GM18499 (cell line): Measurements from ENCODE around the gene PTPN11.
"Not testable (repeated sequence)": the region's sequence is repeated elsewhere in the genome, so short reads cannot be mapped to it uniquely, and the experiment has no call there.

Experiments used
- ATAC-seq: cut with Tn5 transposase; IDR thresholded peaks from one replicate; pipeline ENCODE4 v1.9.1; 2021; ENCODE audit warnings: moderate number of reproducible peaks; ENCODE audit not compliant: insufficient read depth, unreplicated experiment

PTPN11 gene

DNA sequence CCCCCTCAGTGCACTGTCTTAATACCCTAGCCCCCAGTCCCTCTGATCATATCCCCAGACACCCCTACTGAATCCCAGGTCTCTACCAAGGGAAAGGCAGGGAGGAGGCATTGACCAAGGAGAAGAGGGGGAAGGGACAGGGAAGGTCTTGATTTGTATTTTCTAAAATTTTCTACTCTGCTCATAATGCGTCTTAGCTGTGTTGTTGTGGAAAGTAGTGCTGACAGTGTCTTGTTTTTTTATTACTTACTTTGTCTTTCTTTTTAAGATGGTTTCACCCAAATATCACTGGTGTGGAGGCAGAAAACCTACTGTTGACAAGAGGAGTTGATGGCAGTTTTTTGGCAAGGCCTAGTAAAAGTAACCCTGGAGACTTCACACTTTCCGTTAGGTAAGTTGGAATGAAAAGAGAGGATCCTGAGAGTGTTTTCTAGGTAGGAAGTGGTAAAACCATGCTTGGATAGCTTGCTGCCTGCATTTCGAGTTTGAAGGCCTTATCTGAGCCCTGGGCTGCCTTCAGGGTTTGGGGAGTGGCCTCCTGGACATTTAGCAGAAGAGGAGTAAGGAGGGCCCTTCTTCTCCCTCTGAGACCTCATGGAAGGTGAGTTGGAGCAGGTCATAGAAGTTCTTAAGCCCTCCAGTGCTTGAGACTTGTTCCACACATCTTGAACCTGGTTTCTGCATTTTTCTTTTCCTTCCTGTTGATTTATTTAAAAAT lies 27.4 kb downstream of the PTPN11 start:
- no peak for ATAC-seq

- ATAC-seq: no peak
Measured at GRCh38 chr12:112447106-112447505, 28.4 kb downstream of the PTPN11 start.

DNA sequence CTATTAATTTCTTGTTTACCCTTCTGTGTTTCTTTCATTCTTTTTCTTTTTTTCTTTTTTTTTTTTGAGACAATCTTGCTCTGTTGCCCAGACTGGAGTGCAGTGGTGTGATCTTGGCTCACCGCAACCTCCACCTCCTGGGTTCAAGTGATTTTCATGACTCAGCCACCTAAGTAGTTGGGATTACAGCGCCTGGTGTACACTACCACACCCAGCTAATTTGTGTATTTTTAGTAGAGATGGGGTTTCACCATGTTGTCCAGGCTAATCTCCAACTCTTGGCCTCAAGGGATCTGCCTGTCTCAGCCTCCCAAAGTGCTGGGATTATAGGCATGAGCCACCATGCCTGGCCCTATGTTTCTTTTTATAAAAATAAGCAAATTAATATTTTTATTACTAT lies 29.4 kb downstream of the PTPN11 start:
- ATAC-seq: not testable (repeated sequence)

DNA sequence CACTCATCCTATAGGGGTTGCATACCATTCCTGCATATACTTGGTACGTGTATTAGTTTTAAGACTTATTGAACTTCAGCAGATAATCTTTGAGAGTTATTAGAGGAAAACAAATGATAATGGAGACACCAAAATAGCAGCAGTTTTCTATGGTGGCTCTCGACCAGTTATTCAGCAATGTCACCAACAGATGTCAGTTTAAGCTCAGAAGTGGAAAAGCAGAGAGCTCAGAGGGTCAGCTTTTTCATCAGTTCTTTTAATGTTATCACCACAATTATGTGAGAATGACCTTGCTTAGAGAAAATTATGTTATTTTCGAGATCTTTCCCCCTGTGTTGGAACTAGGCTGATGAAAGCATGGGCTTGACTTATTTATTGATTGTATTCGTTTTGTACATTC lies 32.0 kb downstream of the PTPN11 start:
- ATAC-seq: no peak

- no peak for ATAC-seq
Measured at GRCh38 chr12:112456029-112456428, 37.3 kb downstream of the PTPN11 start.

DNA sequence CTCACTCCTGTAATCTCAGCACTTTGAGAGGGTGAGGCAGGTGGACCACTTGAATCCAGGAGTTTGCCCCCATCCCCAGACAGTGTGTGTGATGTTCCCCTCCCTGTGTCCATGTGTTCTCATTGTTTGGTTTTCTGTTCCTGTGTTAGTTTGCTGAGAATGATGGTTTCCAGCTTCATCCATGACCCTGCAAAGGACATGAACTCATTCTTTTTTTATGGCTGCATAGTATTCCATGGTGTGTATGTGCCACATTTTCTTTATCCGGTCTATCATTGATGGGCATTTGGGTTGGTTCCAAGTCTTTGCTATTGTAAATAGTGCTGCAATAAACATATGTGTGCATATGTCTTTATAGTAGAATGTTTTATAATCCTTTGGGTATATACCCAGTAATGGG lies 38.4 kb downstream of the PTPN11 start:
- not testable (repeated sequence) for ATAC-seq

DNA sequence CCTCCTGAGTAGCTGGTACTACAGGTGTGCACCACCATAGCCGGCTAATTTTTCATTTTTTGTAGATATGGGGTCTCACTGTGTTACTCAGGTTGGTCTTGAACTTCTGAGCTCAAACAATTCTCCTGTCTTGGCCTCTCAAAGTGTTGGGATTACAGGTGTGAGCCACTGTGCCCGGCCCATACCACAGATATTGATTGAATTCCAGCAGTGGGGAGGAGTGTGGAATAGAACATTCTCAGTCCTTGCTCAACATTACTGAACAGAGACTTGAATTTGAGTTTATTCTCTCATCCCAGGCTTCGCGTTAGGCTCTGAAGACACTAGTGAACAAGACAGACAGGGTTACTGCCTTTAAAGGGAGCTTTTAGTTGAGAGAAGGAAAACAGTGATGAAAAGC lies 39.6 kb downstream of the PTPN11 start:
- no peak for ATAC-seq

DNA sequence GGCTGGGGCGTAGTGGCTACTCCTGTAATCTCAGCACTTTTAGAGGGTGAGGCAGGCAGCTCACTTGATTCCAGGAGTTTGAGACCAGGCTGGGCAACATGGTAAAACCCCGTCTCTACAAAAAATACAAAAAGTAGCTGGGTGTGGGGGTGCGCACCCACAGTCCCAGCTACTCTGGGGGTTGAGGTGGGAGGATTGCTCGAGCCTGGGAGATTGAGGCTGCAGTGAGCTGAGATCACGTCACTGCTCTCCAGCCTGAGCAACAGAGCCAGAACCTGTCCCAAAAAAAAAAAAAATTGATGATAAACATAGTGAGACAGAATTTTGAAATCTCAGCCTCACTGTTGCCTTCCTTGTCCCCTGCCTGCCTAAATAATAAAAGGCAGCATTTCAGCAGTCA lies 40.0 kb downstream of the PTPN11 start:
- no peak for ATAC-seq

DNA sequence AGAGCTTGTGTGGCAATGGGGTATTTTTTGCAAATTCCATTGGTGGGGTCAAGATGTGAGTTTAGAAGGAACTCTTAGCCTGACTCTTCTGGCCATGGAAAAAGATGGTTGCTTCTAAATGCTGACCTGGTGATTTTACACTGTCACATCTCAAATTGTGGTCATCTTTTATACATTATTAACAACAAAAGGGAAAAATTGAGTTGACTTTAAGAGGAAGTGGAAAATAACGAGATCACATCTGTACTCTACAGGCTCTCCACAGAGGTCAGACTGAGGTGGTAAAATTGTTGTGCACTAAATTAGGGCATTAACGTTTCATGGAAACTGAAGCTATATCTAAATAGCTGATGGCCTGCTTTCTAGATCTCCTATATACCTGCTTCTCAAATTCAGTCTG lies 44.7 kb downstream of the PTPN11 start:
- ATAC-seq: no peak

- ATAC-seq: no peak
Measured at GRCh38 chr12:112464605-112465004, 45.9 kb downstream of the PTPN11 start.

- ATAC-seq: no peak
Measured at GRCh38 chr12:112466011-112466422, 47.3 kb downstream of the PTPN11 start.

DNA sequence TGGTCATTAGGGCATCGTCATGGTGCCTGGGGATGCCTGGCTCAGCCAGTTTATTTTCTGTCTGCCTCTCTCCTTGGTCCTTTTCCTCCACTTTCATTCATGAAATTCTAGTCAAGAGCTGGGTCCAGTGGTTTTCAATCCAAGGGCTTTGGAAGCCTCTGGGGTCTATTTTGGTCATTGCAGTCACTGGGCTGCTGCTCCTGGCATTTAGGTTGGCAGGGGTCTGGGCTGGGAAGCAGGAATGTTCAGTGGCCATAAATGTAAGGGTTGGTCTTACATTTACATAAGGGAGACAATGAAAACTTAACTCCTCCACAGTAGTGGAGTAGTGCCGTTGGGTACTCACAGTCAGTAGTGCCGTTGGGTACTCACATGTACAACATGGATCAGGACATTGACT lies 48.1 kb downstream of the PTPN11 start:
- ATAC-seq: no peak

DNA sequence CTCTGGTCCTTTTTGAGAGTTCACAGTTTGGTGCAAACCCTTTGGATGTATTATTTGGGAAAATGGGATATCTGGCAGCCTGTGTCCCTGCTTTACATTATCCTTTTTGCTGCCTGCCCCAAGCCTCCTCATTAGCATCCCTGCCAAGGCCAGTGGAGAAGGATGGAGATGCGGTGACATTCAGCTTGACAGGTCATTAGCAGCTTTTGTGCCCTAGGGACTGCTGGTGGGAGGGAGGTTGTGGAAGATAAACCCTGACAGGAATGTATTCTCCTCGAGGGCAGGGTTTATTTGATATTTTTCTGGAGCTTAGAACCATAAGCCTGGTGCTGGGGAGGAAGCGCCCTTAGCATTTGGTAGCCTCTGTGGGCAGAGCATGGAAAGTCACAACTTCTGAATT lies 49.3 kb downstream of the PTPN11 start:
- ATAC-seq: no peak

GRCh38 chr12:112473056-112473455 lies 54.3 kb downstream of the PTPN11 start:
- no peak for ATAC-seq

GRCh38 chr12:112479413-112479812 lies 60.7 kb downstream of the PTPN11 start:
- ATAC-seq: no peak

DNA sequence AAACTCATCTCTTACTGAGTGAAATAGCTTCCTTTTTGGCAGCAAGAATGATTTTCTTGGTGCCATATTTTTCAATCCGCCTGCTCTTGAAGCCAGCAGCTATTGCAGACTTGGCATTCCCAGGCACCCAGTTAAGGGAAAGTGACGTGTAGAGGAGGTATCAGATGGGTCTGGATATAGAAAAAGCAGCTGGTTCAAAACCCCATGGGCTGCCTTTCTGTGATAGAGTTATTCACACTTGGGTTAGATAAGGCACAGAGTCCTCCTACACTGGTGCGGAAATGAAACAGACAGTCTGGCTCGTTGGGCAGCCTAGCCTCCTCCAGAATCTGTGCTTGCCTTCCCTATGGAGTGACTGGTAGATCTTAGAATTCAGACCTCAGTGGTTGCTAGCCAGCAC lies 62.2 kb downstream of the PTPN11 start:
- ATAC-seq: no peak

- ATAC-seq: no peak
Measured at GRCh38 chr12:112482733-112483132, 64.0 kb downstream of the PTPN11 start.

GRCh38 chr12:112486361-112486760 lies 67.6 kb downstream of the PTPN11 start:
- ATAC-seq: no peak

DNA sequence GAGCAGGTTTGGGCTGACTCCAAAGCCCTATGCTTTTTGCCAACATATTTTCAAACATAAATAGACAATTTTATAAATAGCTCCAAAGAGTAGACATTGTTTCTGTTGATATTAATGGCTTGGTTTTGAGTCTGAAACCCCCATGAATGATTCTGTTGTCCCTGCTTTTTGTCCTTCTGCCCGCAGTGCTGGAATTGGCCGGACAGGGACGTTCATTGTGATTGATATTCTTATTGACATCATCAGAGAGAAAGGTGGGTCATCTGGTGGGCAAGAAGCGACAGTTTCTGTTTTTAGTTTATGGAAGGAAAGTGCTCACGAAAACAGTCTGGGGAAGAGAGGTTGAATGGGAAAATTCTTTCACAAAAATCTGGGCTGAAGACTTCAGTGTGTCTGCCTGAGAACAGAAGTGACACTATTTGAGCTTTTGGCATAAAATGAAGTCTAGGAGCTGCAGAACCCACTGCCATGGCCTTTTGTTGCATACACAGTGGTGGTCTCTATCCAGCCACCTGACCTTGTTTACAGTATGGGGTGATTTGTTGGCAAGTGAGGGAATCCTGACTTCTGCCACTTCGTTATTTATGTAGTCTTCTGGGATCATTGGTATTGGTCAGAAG lies 69.6 kb downstream of the PTPN11 start:
- ATAC-seq: no peak

GRCh38 chr12:112489456-112489855 lies 70.7 kb downstream of the PTPN11 start:
- no peak for ATAC-seq

GRCh38 chr12:112496496-112496895 lies 77.7 kb downstream of the PTPN11 start:
- ATAC-seq: no peak

DNA sequence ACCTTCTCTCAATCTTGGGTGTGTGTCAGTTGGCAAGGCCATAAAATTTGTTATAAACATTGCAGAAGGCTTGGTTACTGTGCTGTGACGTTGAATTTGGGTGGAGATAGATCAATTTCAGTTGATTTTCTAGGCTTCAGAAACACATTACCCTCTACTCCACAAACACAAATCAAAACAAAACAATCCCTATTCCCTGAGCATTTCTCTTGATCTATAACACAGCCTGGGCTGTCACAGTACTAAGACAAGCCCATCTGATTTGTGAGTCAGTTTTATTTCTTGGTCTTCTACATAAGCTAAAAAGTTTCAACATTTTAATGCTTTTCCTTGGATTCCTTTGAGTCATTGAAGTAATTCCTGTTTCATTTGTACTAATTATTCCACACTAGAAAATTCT lies 79.8 kb downstream of the PTPN11 start:
- ATAC-seq: no peak
